GM10266 (cell line): ENCODE measurements around the gene TGFBR1.
A peak's percentile ranks its signal among the peaks of the same experiment; 100 is the strongest.

Experiments used
- DNase-seq: peaks from one replicate; pipeline ENCODE4 v3.0.0; 2012; ENCODE audit errors: extremely low spot score
- TF ChIP-seq, protein P1 (sequence below): IDR thresholded peaks from 2 replicates; pipeline ENCODE4 v1.5.1; 2012; ENCODE audit warnings: mild to moderate bottlenecking, low read depth; ENCODE audit not compliant: control insufficient read depth, insufficient read depth; ENCODE audit errors: missing control alignments

Gene TGFBR1

GRCh38 chr9:99169982-99170761, 65.3 kb downstream of the TGFBR1 start:
- no peak for DNase-seq
- TF ChIP-seq, protein P1, sequence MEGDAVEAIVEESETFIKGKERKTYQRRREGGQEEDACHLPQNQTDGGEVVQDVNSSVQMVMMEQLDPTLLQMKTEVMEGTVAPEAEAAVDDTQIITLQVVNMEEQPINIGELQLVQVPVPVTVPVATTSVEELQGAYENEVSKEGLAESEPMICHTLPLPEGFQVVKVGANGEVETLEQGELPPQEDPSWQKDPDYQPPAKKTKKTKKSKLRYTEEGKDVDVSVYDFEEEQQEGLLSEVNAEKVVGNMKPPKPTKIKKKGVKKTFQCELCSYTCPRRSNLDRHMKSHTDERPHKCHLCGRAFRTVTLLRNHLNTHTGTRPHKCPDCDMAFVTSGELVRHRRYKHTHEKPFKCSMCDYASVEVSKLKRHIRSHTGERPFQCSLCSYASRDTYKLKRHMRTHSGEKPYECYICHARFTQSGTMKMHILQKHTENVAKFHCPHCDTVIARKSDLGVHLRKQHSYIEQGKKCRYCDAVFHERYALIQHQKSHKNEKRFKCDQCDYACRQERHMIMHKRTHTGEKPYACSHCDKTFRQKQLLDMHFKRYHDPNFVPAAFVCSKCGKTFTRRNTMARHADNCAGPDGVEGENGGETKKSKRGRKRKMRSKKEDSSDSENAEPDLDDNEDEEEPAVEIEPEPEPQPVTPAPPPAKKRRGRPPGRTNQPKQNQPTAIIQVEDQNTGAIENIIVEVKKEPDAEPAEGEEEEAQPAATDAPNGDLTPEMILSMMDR, result no peak

DNA sequence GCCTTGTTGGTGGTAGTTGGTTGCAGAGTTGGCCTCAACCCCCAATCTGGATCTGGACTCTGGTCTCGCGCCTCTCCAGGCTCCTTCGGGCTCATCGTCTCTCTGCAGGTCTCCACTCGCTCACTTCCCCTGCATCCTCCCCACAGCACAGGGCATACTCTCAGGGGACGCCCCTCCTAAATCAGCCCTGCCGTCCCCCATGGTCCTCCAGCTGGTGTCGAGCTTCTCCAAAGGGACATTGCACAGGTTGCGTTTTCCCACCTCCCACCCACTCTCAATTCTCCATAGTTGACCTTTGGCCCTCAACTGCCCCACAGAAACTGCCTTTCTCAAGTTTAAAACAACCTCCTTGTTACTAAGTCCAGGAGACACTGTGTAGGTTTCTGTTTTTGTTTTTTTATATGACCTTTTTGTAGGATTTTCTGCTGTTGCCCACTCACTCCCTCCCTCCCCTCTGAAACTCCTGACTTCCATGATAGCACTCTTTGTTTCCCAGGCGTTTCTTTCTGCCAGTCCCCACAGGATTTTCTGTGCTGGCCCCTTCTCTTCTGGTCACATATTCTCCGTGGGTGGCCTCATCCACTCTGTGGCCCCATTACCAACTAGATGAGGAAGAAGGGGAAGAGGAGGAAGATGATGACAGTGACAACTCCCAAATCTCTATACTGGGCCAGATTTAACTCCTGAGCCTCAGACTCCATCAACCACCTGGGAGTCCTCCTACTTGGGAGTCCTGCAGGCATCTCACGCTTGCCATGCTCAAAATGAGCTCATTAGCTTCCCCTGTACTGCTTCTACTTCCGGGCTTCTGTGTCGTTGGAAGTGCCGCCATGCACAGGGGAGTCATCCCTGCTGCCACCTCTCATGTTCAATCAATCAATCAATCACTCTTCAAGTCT, 66.6 kb downstream of the TGFBR1 start:
- no peak for DNase-seq
- TF ChIP-seq, protein P1, result no peak

- TF ChIP-seq, protein P1, result no peak
- DNase-seq, result no peak
Measured at GRCh38 chr9:99172124-99173091, 67.5 kb downstream of the TGFBR1 start.

DNA sequence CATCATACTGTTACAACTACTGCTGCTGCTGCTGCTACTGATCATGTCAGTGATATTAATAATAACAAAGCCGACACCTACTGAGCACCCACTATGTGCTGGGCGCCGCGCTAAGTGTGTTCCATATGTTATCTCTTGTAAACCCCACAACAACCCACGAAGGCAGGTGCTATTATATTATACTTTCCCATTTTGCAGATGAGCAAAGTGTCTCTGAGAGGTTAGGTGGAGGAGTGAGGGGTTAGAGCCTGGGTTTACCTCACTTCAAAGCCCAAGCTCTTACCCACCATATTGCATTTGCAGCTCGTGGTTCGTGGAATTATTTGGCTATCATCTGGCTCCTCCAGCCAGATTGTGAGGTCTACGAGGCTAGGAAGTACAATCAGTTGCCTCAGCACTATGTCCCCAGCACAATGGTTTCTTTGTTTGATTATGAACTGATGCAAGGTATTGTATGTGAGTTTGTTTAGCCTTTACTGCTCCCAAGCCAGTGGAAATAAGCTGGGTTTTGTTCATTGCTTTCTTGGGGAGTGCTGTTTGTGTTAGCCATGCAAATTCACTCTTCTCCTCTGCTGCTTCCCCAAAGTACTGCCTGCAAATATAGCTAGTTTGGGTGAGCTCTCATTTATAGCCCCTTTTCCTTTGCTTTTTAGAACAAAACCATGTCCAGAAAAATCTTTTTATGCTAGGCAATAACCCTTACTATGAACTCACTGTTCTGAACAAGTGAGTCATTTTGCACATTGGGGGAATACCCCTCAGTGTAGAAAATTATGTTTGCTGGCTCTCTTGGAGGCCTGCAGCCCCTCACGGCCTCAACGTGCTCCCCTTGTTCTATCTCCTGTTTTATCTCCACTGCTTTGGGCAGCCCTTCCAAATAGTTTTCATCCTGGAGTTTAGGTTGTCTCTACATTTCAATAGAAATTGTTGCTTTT, 68.9 kb downstream of the TGFBR1 start:
- DNase-seq, result peak; percentile 32
- TF ChIP-seq, protein P1, result no peak

DNA sequence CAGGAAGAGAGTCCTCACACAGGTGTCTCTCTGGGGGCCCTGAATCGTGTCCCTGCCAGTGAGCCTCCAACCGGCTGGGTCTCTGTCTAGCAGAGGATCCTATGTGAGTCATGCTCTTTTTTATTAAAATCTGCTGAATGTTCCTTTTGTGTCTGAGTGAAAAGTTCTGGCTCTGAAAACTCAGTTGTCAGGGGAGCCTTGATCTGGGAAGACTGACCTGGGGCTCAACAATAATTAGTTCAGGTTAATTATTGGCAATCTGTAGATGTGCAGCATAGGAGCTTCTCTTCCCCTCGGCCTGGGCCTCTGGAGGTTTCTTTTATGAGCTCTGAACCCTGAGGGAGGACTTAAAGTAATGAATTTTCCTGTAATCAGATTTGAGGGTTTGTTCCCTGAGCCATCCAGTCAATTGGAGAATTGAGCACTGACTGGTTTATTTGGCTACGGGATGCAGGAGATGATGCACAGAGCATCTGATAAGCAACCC, 71.7 kb downstream of the TGFBR1 start:
- TF ChIP-seq, protein P1, result no peak
- DNase-seq, result no peak
